ENCODE measurements around the gene LAMP5. TPM values are rescaled to one million over a fixed set of nuclear protein-coding genes. Genes with fewer than 3 reads are reported as not detected.

Gene LAMP5
- total RNA-seq, 1 donor = 0.84 TPM

DNA sequence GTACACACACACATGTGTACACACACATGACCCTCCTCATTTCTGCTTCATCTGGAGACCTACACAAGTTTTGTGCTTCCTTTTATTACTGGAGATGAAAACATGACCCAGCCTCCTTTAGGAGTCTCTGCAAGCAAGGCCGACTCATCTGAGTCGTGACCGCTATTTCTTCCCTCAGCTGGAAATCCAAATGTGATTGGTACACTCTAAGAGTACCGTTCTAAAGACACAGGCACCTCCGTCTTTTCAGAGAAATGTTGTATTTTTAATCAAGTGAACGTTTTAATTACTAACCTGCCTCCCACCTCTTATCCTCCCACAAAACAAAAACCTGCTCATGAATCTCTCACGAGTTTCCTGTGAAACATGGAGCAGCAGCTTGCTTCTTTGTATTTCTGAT, 63.0 kb downstream of the LAMP5 start:
- H3K4me1 ChIP-seq (ENCODE audit: insufficient read depth, low read length) = no peaks in the 10 kb centered on the region
- H3K4me3 ChIP-seq (ENCODE audit: low read length) = no peak overlapping the region
- H3K27me3 ChIP-seq (ENCODE audit: insufficient read depth, low read length) = peaks cover 7% of the 10 kb centered on the region
- no peaks in the 10 kb centered on the region for H3K9me3 ChIP-seq (ENCODE audit: low read depth, low read length)

DNA sequence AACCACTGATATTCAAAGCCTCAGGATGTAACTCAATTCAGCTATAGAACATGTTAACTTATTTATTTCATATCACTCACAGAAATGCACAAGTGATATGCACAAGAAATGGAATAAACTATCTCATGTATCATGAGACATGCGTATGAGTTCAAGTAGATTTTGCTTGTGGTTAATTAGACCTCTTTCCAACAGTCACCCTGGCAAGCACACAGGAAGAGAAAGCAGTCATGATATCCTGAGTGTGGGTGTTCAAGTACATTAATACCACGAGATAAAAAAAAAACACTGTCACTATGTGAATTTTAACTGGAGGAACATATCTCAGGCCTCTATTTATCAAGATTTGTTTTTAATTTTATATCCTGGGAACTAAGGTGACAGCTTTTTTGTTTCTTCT, 64.2 kb downstream of the LAMP5 start:
- no peaks in the 10 kb centered on the region for H3K9me3 ChIP-seq (ENCODE audit: low read depth, low read length)
- no peaks in the 10 kb centered on the region for H3K4me1 ChIP-seq (ENCODE audit: insufficient read depth, low read length)
- no peak overlapping the region for H3K4me3 ChIP-seq (ENCODE audit: low read length)
- peaks cover 5% of the 10 kb centered on the region for H3K27me3 ChIP-seq (ENCODE audit: insufficient read depth, low read length)
